Kidney (tissue), 14 donors: Measurements from ENCODE around the gene AKR7A2. TPM values are rescaled to one million over a fixed set of nuclear protein-coding genes. Genes with fewer than 3 reads are reported as not detected.

Experiments
- DNase-seq, 5 donors: peaks; one replicate each; pipeline ENCODE4 v3.0.0-alpha.2; 2013 to 2020
- FAIRE-seq: peaks from 2 replicates; lab custom pipeline; 2012; peaks lifted over from hg19 to GRCh38; lab: Jason Lieb, UNC
- H3K27ac ChIP-seq, 2 donors: one replicate each; pipeline ENCODE4 v1.7.0; 2013; ENCODE audit warnings: low read depth in 2 of 2, low read length in 2 of 2, inconsistent platforms in 1 of 2
- H3K27me3 ChIP-seq: one replicate; pipeline ENCODE4 v1.7.1; 2013; ENCODE audit warnings: low read length, inconsistent platforms; ENCODE audit not compliant: control insufficient read depth, insufficient read depth
- H3K36me3 ChIP-seq, 3 donors: one replicate each; pipeline versions ENCODE4 v1.7.0 to v1.7.1; 2013; ENCODE audit warnings: low read length in 3 of 3, control low read depth in 1 of 3, inconsistent platforms in 1 of 3; ENCODE audit not compliant: insufficient read depth in 3 of 3, control insufficient read depth in 2 of 3
- H3K4me1 ChIP-seq, 3 donors: one replicate each; pipeline versions ENCODE4 v1.7.0 to v1.7.1; 2013; ENCODE audit warnings: low read length in 3 of 3, inconsistent platforms in 1 of 3, low read depth in 1 of 3; ENCODE audit not compliant: control insufficient read depth in 2 of 3, insufficient read depth in 2 of 3
- H3K4me3 ChIP-seq, 3 donors: one replicate each; pipeline versions ENCODE4 v1.7.0 to v1.8.1; 2013; ENCODE audit warnings: low read length in 3 of 3, control low read depth in 1 of 3, inconsistent platforms in 1 of 3
- H3K9ac ChIP-seq, 3 donors: one replicate each; pipeline versions ENCODE4 v1.7.0 to v1.7.1; 2013; ENCODE audit warnings: low read length in 3 of 3, control low read depth in 1 of 3, inconsistent platforms in 1 of 3
- H3K9me3 ChIP-seq, 3 donors: one replicate each; pipeline versions ENCODE4 v1.7.0 to v1.7.1; 2013; ENCODE audit warnings: low read length in 3 of 3, control low read depth in 1 of 3, inconsistent platforms in 1 of 3; ENCODE audit not compliant: control insufficient read depth in 2 of 3, insufficient read depth in 1 of 3
- CTCF ChIP-seq: IDR thresholded peaks from 3 replicates; pipeline ENCODE4 v1.5.1; 2012; ENCODE audit warnings: mild to moderate bottlenecking, moderate library complexity, borderline replicate concordance; ENCODE audit not compliant: insufficient read depth; ENCODE audit errors: extremely low read depth
- intact Hi-C: fragments of 100-400 bp; cut with DNase I; formaldehyde crosslinking; loops from one replicate; pipeline ENCODE4 v1.11.1; 2022
- polyA plus RNA-seq: library from polyadenylated mRNA; stranded (reverse); fragments of 350-450 nt; fragmentation: Illumina TruSeq; extraction: RNeasy Lipid Tissue Mini Kit (QIAGEN cat#74804); gene quantifications from one replicate; pipeline ENCODE4 v1.2.3, GENCODE V29; 2014; ENCODE audit warnings: low read depth, low replicate concordance; ENCODE audit not compliant: insufficient read depth
- total RNA-seq: library from RNA; stranded (reverse); fragmentation: NEBNext Ultra II Directional; extraction: Animal tissue kit (Norgen Biotek cat#: 25700); gene quantifications from one replicate; pipeline ENCODE4 v1.2.1, GENCODE V29; 2021
- donor health status: control.
- donor health status: control.
- donor health status: control.
- donor health status: control.
- donor health status: control.
- donor health status: DM: yes; HTN: yes; CAD: no.
- donor health status: Normal renal cell carcinoma (clear cell type).

AKR7A2 gene
- total and polyA plus RNA-seq, 2 donors from 2014 or later: 53.1 to 139 TPM

- no peak for TF ChIP-seq CTCF
- no peak overlapping the region for H3K27ac ChIP-seq
- H3K9ac ChIP-seq: no peak overlapping the region
- H3K4me1 ChIP-seq: peaks cover 0 to 18% (median 13%) of the 10 kb centered on the region in 3 donors
- no peaks in the 10 kb centered on the region for H3K9me3 ChIP-seq
- FAIRE-seq (no peak), DNase-seq (peak in 2 of 5 donors; percentile 13 to 83)
- intact Hi-C loops: no loop called here
- peaks cover 0 to 29% (median 12%) of the 10 kb centered on the region in 3 donors for H3K36me3 ChIP-seq
- no peaks in the 10 kb centered on the region for H3K27me3 ChIP-seq
- no peak overlapping the region for H3K4me3 ChIP-seq
These were observed 2.7 kb downstream of the AKR7A2 start for GRCh38 chr1:19309123-19309813.

- Histone ChIP-seq H3K27me3 (no peaks in the 10 kb centered on the region), H3K4me1 (peaks cover 0 to 16% (median 13%) of the 10 kb centered on the region in 3 donors), H3K27ac (no peak overlapping the region), H3K9ac (no peak overlapping the region), H3K36me3 (peaks cover 0 to 37% (median 17%) of the 10 kb centered on the region in 3 donors), H3K4me3 (no peak overlapping the region), H3K9me3 (no peaks in the 10 kb centered on the region)
- intact Hi-C loops: no loop called here
- FAIRE-seq: no peak
- DNase-seq: no peak
- TF ChIP-seq CTCF: no peak
These were observed 3.4 kb downstream of the AKR7A2 start for GRCh38 chr1:19308509-19308907.

- no peak for TF ChIP-seq CTCF
- Histone ChIP-seq H3K4me3 (no peak overlapping the region), H3K27ac (no peak overlapping the region), H3K9ac (no peak overlapping the region), H3K9me3 (no peaks in the 10 kb centered on the region), H3K36me3 (peaks cover 0 to 41% (median 17%) of the 10 kb centered on the region in 3 donors), H3K4me1 (peaks cover 0 to 11% (median 8%) of the 10 kb centered on the region in 3 donors), H3K27me3 (no peaks in the 10 kb centered on the region)
- no peak for DNase-seq
- intact Hi-C loops: no loop called here
- no peak for FAIRE-seq
These were observed 4.0 kb downstream of the AKR7A2 start for GRCh38 chr1:19307794-19308508.
